Inflammatory macrophage (primary cell): ENCODE data around the gene FAXDC2.
"Not testable (repeated sequence)": the region's sequence is repeated elsewhere in the genome, so short reads cannot be mapped to it uniquely, and the experiment has no call there.

Source experiments
- DNase-seq, 2 donors: peaks; one replicate each; pipeline ENCODE4 v3.0.0-alpha.2; 2020 to 2022

Gene FAXDC2

DNA sequence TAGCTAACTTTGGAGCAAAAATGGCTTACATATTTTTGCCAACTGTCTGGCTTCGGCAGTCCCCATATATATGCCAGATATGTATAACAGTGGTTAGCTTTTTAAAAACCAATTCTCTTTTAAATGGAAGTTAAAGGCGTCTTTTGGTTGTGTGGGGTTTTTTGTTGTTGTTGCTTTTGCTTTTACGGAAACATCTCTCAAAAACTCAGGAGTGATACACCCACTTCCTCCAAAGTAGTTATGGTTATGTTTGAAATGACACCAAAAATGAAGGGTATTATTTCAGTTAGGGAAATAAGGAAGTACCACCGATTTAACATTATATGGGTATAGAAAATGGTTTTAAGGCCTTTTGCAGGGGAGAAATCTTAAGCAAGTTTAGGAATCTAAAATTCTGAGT is 10.4 kb upstream of the FAXDC2 start:
- peak; percentile 28 to 70 for DNase-seq

DNA sequence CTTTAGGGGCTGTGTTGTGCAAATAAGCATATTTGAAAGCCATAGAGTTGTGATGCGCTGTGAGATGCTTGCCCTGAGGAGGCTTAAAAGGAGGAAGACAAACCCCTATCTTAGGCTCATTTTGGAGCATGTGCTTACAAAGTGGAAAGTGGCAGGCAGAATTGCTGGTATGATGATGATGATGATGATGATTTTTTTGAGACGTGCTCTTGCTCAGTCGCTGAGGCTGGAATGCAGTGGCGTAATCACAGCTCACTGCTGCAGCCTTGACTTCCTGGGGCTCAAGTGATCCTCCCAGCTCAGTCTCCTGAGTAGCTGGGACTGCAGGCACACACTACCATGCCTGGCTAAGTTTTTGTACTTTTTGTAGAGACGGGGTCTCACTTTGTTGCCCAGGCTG is 9.7 kb upstream of the FAXDC2 start:
- DNase-seq, result peak; percentile 34 to 42

DNA sequence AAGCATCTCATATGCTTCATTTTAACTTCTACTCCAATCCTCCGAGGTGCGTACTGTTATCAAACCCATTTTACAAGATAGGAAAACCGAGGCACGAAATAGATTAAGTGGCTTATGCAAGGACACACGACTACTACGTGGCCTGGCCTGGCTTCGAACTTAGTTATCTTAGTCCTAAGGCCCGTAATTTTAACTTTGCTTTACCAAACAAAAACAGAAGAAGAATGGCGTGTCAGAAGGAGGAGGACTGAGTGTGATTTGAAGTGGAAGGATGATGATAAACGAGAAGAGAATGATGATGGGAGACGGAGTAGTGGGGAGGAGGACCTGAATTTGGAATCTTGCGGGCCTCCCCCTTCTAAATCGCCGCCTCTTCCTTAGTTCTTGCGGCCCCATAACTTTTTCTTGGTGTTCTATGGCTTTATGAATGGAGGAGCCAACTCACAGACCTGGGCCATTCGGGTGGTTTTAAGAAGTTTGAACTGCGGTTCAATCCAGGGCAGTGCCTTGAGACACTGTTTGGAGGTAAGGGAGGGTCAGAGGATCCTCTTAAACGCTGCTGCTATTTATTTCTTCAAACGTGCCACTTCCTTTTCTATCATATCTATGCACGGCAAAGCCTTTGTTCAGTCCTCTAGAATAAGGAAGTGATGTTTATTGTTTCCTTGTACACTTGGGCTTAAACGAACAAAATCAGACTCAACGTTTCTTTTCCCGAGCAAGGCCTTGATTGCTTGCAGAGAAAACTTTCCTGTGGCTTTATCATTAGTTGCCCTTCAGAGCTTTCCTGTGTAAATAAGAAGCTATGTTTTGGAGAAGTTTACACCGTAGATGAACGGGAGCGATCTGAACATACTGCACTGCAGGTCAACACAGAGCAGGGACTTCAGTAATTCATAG is 8.8 kb upstream of the FAXDC2 start:
- DNase-seq, result peak; percentile 55 to 69

DNA sequence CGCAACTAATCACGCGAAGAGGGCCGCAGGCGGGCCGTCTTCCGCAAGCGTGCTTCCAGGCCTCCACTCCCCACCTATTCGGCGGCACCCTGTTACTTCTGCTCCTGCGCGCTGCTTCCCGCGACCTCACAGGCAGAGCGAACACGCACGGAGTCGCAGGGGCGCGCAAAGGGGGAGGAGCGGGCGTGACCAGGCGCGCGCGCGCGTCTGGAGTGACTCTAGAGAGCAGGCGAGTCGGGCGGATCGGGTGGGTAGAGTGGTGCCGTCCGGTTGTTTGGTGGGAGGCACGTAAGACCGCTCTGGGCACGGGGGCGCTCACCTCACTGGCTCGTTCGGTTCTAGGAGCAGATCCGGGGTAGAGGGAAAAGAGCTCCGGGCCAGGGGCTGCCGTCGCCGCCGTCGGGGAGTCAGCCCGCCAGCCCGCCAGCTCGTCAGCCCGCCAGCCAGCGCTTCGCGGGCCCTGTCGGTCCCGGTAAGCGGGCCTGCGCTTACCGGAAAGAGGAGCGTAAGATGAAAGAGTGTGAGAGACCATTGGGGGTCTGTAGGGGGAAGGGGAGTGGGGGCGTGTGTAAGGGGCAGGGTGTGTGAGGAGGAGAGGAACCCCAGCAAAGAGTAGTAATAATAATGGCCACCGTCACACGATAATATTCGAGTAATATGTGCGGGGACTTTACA is 8.0 kb upstream of the FAXDC2 start, which contains the start of gene CNOT8:
CNOT8 (plus strand) TSS at position 331 of the 675 bp plus-strand sequence. CDS start 4,652 bp downstream, outside the sequence.
- peak; percentile 98 for DNase-seq

DNA sequence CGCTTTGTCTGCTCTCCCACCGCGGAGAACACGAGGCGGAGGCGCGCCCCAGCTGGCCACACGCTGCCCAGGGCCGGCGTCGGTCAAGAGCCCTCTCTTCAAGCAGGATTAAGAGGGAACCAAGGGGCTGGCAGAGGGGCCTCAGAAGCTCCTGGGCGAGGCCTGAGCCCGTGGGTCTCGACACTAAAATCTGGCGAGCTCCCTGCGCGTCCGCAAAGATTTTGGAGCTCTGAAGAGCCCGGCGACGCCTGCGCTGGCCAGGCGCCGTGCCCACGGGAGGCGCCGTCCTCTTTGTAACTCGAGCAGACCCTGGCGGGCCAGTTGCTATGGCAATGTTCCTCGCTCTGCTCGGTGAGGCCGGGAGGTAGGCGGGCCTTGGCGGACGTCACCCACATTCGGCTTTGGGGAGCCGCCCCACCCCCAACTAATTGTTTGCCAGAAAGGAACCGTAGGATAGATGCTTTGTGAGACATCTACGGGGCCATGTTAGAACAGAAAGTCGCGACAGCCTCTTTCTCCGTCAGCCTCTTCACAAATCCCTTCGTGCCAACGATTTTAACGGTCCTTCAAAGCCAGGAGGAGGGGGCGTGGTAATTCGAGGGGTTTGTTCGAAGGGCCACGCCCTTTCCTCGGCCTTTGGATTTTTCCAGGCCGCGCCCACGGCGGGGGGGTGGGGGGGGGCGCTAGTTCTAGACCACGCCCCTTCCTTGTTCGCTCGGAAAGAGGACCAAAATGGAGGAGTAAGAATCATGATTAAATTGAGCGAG is 7.3 kb upstream of the FAXDC2 start:
- DNase-seq, result peak; percentile 83 to 91

DNA sequence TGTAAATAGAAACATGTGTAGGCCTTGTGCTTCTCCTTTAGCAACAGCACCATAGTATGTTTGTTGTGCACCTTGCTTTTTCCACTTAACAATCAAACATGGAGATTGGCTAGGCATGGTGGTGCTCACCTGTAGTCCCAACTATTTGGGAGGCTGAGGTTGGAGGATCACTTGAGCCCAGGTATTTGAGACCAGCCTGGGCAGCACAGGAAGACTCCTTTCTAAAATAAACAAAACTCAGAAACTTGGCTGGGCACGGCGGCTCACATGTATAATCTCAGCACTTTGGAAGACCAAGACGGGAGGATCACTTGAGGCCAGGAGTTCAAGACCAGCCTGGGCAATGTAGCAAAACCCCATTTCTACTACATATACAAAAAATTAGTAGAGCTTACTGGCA is 948 bp upstream of the FAXDC2 start:
- DNase-seq, result no peak

DNA sequence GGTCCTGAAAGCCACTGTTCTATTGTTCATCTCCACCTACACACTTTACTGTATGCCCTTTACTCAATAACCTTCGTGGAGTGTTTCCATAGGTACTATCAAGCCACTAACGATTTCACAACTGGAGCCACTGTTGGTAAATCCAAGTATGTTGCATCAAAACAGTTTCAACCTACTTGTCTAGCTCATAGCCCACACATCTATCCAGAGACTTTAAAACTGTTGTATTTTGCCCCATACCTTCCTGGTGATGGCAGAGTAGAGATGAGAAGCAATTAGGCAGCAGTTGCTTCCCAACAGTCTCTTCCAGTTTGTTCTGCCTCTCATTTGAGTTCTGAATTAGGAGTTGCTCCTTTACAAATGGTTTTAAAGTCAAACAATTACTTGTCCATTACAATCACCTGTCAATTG is 607 bp downstream of the FAXDC2 start:
- peak; percentile 90 to 93 for DNase-seq

DNA sequence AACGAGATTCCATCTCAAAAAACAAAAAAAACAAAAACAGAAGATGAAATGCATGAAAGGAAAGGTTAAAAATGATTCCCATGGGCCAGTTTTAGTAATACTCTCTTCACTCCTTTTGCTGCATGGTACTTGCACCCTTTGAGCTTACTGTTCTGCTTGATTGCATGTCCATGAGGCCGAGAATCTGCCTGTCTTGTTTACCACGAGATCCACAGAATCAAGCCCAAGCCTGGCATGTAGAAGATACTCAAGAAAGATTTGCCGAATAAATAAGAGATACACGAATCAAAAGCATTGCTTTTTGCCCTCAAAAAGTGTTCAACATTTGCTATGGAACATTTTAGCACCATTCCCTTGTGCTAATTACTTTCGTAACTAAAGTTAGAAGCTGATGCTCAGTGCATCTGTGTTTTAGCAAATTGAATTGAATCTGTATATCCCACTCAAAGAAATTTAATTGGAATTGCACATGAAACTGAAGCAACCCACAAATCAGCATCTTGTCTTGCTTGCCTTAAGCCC is 1.1 kb downstream of the FAXDC2 start:
- no peak for DNase-seq

DNA sequence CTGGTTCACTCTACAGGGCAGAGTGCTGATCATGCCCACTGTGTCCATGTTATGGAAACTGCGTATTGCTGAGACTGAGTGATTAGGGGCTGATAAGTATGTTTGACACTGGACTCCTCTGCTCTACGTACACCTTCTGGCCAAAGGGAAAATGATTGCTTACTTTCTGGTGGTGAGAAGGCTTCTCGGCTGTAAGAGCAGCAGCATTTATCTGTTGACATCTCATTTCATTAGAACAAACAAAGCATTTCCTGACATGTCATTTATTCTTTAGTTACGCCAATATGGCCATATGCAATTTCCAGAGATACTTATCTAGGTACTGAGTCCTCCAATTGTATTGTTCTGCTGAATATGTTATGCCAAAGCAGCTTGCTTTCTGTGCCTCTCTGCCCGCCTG is 5.6 kb downstream of the FAXDC2 start:
- DNase-seq, result no peak

DNA sequence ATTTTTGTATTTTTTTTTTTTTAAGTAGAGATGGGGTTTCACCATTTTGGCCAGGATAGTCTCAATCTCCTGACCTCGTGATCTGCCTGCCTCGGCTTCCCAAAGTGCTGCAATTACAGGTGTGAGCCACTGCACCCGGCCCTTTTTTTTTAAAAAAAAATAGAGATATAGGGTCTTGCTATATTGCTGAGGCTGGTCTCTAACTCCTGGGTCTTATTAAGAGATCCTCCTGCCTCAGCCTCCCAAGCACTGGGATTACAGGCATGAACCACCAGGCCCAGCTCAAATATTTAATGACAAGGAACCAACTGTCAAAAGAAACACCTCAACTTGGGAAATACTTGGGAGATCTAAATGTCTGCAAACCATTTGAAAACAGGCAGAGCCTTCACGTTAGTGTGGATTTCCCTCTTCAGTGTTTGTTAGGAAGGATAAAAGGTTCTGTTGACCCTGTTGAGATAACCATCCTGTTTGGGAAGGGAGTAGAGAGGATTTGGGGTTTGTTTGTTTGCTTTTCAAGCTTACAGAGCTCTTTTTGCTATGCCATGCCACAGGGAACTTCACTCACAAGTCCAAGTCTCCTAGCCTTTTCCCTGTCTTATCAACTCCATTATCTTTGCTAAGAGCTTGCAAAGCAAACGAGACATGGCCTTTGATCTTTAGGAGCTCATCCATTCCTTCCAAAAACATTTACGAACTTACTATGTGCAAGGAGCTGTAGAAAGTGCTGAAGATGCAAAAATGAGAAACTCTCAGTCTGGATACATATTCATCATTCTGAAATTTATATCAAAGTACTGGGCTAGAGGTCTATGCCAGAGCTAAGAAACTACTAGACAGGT is 7.5 kb downstream of the FAXDC2 start:
- no peak for DNase-seq

DNA sequence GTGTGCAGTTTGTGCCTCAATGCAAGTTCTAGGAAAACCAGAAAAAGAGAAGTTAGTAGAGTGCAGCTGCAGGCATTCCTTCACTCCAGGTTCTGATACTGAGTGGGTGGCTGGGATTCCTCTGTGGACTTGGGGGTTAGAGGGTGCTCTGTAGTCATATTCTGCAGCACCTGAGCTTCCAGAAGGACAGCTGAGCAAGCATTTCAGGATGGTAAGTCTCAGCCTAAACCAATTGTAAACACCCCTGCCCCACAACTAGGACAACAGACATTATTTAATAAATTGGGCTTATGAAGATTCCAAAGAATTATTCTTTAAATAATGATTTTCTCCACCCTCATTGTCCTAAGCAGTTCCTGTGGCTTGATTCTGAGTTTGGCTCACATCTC is 9.1 kb downstream of the FAXDC2 start:
- no peak for DNase-seq

DNA sequence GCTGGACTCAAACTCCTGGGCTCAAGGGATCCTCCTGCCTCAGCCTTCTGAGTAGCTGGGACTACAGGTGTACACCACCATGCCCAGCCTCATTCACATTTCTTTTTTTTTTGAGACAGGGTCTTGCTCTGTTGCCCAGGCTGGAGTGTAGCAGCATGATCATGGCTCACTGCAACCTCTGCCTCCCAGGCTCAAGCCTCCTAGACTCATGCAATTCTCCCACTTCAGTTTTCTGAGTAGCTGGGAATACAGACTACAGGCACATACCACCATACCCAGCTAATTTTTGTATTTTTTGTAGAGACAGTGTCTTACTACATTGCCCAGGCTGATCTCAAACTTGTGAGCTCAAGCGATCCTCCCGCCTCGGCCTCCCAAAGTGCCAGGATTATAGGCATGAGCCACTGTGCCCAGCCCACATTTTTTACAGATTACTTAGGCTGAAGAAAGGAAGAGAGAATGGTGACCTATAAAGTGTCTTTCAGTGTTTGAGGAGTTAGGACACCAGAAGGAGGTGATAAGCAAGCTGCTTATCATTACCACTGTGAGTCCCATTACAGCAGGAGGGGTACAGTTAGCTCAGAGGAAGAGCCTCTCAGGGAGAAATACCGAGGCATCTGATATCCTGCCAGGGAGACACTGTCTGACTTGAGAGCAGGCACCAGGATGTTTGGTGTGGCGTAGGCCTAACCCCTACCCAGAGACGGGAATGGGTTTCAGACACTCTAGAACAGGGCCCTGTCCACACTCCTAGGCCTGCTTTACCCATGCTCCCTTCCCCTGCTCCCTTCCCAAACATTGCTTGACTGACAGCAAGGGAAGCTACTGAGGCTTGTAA is 9.7 kb downstream of the FAXDC2 start:
- no peak for DNase-seq

DNA sequence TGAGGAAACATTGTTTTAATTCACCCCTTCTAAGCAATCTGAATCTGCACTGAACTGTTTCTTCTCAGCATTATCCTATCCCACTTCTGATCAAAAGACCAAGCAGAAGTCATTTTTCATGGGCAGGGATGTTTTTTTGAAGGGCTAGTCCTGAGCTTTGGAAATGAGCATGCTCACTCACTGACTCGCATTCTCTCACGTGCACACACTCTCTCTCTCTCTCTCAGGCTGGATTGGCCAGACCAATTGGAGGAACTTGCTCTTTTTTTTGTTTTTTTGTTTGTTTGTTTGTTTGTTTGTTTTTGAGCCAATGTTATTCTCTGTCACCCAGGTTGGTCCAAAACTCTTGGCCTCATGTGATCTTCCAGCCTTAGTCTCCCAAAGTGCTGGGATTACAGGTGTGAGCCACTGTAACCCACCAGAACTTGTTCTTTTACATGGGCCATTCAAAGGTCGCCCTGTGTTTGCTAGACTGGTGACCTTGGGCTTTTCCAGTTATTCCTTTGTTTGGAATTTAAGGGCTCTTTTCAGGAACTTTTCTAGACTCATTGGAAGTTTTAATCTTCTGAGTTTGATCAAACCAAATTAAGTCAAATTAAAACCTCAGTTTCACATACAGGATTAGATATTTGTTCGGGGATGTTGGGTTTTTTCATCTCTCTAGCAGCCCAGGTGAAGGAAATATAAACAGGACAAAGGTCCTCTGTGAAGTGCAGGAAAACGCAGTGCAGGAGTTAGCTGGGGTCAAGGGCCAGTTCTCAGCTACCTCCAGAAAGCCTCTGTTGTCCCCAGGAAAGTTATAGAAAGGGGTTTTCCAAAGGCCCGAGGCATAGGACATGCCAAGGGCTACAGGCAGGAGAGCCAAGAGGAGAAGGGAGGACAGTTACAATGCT is 13.1 kb downstream of the FAXDC2 start:
- DNase-seq, result no peak

DNA sequence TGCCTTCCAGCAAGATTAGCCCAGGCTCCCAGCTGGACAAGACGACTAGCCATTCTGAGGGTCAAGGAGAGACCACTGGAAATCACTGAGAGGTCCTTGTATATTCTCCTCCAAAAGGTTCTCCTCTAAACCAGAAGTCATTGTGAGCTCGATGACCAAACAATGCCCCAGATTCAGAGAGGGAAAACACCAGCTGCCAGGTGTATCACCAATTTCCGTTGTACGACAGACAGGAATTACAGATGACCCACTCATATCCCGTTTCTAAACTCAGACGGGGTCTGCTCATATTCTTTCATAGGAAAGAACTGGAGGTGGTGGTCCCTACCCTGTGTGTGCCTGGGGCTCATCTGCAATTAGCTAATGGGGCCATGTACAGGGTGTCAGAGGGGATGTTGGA is 14.2 kb downstream of the FAXDC2 start:
- no peak for DNase-seq

DNA sequence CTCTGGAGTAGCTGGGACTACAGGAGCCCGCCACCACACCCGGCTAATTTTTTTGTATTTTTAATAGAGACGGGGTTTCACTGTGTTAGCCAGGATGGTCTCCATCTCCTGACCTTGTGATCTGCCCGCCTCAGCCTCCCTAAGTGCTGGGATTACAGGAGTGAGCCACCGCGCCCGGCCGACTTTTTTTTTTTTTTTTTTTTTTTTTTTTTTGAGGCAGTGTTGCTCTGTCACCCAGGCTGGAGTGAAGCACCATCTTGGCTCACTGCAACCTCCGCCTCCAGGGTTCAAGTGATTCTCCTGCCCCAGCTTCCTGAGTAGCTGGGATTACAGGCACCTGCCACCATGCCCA is 14.7 kb downstream of the FAXDC2 start:
- DNase-seq, result not testable (repeated sequence)

DNA sequence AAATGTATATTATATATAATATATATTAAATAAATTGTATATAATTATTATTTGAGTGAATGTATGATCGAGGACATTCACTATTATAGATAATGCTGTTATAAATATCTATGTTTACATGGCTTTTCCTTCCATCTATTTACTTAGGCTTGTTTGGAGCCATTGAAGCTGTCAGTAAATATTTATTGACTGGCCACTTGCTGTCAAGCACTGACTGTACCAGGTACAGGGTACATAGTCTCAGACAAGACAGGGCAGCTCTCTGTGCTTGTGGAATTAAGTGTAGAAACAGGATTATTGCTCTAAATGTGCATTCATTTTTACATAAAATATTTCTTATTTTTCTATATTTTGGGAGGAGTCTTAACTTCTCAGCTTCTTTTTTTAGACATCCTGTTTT is 16.4 kb downstream of the FAXDC2 start:
- DNase-seq, result no peak

DNA sequence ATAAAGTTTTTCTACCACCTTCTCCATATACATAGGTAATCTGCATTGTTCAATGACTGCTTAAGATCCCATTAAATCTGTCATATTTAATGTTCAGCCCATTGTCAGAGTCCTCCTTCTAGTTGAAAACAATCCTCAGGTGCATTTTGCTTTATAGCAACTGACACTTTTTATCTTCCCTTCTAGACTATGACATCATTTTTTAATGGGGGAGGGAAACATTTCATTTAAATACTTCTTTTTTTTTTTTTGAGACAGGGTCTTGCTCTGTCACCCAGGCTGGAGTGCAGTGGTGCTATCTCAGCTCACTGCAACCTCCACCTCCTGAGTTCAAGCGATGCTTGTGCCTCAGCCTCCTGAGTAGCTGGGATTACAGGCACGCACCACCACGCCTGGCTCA is 17.6 kb downstream of the FAXDC2 start:
- not testable (repeated sequence) for DNase-seq

DNA sequence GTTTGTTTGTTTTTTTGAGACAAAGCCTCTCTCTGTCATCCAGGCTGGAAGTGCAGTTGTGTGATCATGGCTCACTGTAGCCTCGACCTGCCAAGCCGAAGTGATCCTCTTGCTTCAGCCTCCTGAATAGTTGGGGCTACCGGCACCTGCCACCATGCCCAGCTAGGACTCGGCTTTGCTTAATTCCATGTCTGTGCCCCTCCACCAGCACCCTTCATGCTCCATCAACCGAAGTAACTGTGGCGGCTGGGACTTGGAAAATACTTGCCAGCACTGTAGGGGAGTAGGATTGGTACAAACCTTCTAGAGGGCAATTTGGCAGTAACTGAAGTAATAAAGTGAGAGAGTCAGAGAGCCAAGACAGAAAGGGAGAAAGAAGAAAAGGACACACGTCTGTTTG is 19.0 kb downstream of the FAXDC2 start:
- no peak for DNase-seq

DNA sequence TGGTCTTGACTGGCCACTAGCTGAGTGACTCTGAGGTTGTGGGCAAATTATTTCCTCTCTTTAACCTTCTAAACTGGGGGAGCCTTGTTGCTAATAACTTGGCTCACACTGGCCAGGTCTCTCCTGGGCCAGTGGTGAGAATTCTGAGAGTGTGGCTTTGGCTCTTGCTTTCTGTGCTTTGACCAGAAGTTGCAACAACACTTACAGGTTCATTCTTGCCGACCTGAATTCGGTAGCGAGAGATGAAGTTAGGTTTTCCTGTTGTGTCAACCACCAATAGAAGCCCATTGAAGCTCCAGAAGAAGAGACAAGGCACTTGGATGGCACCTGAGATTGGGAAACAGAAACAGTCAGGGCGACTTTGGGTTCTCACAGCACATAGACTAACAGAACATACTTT is 19.8 kb downstream of the FAXDC2 start:
- DNase-seq, result no peak

DNA sequence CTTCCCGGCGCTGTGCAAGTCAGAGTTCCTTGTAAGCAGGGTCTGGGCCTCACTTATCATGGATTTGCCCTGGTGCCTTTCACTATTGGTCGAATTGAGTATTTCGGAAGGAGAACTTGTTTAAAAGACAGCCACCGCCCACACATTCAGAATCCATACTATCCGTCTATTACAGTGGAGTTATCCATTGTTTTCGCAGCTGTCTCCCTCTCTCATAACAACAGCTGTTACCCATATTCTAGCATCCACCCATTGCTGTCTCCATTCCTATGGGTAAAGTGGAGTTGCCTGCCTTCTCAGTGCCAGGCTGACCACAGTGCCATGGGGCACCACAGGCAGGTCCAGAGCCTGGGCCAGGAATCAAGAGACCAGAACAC is 20.2 kb downstream of the FAXDC2 start:
- no peak for DNase-seq
